ENCODE data around the gene RERE.

DNA sequence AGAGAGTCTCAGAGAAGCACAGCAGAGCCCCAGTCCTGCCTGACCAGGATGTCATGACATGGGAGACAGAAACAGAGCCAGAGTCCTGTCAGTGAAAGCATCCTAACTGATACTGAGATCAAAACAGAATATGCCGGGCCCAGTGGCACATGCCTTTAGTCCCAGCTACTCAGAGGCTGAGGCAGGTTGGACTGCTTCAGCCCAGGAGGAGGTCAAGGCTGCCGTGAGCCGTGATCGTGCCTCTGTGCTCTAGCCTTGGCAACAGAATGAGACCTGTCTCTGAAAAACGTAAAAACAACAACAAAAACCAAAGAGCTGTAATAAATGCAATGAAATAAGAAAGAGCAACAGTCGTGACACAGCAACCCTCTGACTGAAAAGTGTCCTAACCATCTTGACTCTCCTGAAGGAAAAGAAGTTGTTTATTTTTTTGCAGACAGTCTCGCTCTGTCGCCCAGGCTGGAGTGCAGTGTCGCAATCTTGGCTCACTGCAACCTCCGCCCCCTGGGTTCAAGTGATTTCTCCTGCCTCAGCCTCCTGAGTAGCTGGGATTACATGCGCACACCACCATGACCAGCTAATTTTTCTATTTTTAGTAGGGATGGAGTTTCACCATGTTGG lies 310.3 kb downstream of the RERE start:
- TF ChIP-seq POLR2A (IDR thresholded peaks at IDR 0.05; ENCODE audit: borderline replicate concordance, extremely low read depth, insufficient read depth, insufficient read length) (no peak), CTCF (IDR thresholded peaks at IDR 0.05 in 2 of 3, conservative IDR thresholded peaks at IDR 0.05 in 1 of 3; ENCODE audit: borderline replicate concordance in 1 of 3, insufficient read depth in 1 of 3, low read depth in 2 of 3, low read length in 2 of 3) (no peak)
